A673 (cell line): ENCODE results near the gene CFL1. TPM values are rescaled to one million over a fixed set of nuclear protein-coding genes. Genes with fewer than 3 reads are reported as not detected.
A peak's percentile ranks its signal among the peaks of the same experiment; 100 is the strongest.

Experiments
- BruUV-seq: library from RNA; stranded (reverse); fragments of 400-500 nt; replicated peaks from 2 replicates; lab custom pipeline; 2021; lab: Mats Ljungman, UMichigan
- CTCF ChIA-PET: fragments of 300-600 bp; sonication (Branson Sonifier 250); formaldehyde crosslinking; loops from one replicate; lab custom pipeline; 2022; ENCODE audit warnings: antibody characterized with exemption; lab: Charles Lee
- POLR2A ChIA-PET: fragments of 300-600 bp; sonication (Branson Sonifier 250); formaldehyde crosslinking; loops from one replicate; lab custom pipeline; 2022; ENCODE audit warnings: antibody characterized with exemption; ENCODE audit not compliant: low non-redundant PET; lab: Charles Lee
- DNase-seq: peaks from one replicate; pipeline ENCODE4 v3.0.0-alpha.2; 2015; ENCODE audit warnings: low spot score
- H3K27ac ChIP-seq: fragments of 200-600 bp; sonication (generic); 2 replicates; pipeline ENCODE4 v1.5.1; 2016; ENCODE audit warnings: mixed run types, low read depth, mild to moderate bottlenecking, mixed read lengths, antibody characterized with exemption, low read length; ENCODE audit not compliant: poor library complexity, severe bottlenecking
- H3K27me3 ChIP-seq: fragments of 200-600 bp; sonication (generic); replicated peaks from 2 replicates; pipeline ENCODE4 v1.6.1; 2017; ENCODE audit warnings: mixed run types, low read depth, mild to moderate bottlenecking, mixed read lengths, antibody characterized with exemption, low read length; ENCODE audit not compliant: insufficient read depth, poor library complexity
- H3K36me3 ChIP-seq: fragments of 200-600 bp; sonication (generic); 2 replicates; pipeline ENCODE4 v1.6.1; 2016; ENCODE audit warnings: mixed run types, mild to moderate bottlenecking, mixed read lengths, antibody characterized with exemption, low read length; ENCODE audit not compliant: insufficient read depth, poor library complexity, severe bottlenecking
- H3K4me1 ChIP-seq: fragments of 200-600 bp; sonication (generic); 2 replicates; pipeline ENCODE4 v1.6.1; 2017; ENCODE audit warnings: mixed run types, mild to moderate bottlenecking, mixed read lengths, antibody characterized with exemption, low read length; ENCODE audit not compliant: insufficient read depth, poor library complexity, severe bottlenecking
- H3K4me3 ChIP-seq: fragments of 200-600 bp; sonication (generic); 2 replicates; pipeline ENCODE4 v1.5.1; 2016; ENCODE audit warnings: low read depth, mixed run types, mild to moderate bottlenecking, mixed read lengths, low read length; ENCODE audit not compliant: poor library complexity, severe bottlenecking
- H3K9me3 ChIP-seq: fragments of 200-600 bp; sonication (generic); 2 replicates; pipeline ENCODE4 v1.6.1; 2016; ENCODE audit warnings: mixed run types, low read depth, mild to moderate bottlenecking, mixed read lengths, antibody characterized with exemption, low read length; ENCODE audit not compliant: poor library complexity, severe bottlenecking
- CTCF ChIP-seq: fragments of 300-800, 200-600 bp; sonication (generic); conservative IDR thresholded peaks from 2 replicates; pipeline ENCODE4 v1.5.1; 2017; ENCODE audit warnings: low read depth, mild to moderate bottlenecking, antibody characterized with exemption, low read length, moderate library complexity, mixed read lengths
- EZH2 ChIP-seq: fragments of 200-600 bp; sonication (generic); IDR thresholded peaks from 2 replicates; pipeline ENCODE4 v1.6.1; 2017; ENCODE audit warnings: borderline replicate concordance, low read depth, mild to moderate bottlenecking, mixed read lengths, antibody characterized with exemption, low read length; ENCODE audit not compliant: poor library complexity, severe bottlenecking
- intact Hi-C: fragments of 100-400 bp; cut with micrococcal nuclease; formaldehyde crosslinking; loops from one replicate; pipeline ENCODE4 v1.10.0; 2022; ENCODE audit not compliant: unreplicated experiment
- total RNA-seq: library from RNA; stranded (reverse); gene quantifications from 2 replicates; pipeline ENCODE4 v1.2.3, GENCODE V29; 2021

CFL1 gene
- total RNA-seq, 1 experiment from 2014 or later, result 1,649 TPM

DNA sequence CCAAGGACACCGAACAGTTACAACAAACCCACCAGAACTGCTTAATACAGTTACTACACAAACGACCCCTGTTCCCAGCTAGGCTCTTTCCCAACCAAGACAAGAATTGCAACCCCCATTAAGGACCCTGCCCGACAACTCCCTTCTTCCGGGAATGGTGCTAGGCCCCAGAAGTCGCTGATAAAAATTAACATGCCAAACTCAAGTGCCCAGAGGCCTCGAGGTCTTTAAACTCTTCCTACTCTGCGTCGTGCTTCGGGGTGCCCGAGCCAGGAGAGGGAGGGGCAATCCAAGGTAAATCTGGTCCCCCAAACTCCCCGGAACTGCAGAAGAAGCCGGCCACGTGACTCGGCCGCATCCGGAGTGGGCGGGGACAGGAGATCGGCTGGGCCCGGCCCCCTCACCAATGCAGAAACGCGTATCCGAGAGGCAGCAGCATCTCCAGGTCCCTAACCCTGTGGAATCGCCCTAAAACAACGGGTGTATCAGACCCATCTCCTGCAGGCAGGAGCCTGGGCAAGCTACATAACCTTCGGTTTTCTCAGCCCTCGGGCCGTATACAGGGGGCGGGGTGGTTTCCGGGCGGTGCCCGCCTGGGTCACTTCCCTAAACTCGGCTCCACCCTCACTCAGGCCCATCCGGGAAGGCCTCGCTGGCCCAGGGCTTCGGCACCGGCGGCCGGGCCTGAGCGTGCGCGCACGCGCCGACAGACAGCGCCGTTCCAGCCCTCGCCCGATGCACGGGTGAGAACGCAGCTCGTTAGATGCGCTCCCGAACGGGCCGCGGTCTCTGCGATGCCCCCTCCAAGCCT lies 1.1 kb downstream of the CFL1 start:
- TF ChIP-seq EZH2, result no peak
- peak overlapping the region; percentile 99 for H3K27ac ChIP-seq
- DNase-seq, result peak; percentile 90
- no peaks in the 10 kb centered on the region for H3K9me3 ChIP-seq
- BruUV-seq, result no TSS peak
- CTCF ChIA-PET, result interaction anchor here (0.6 to 1.0 kb wide), 2 partner anchors 76 to 146 kb away, joined by 3 to 4 read pairs; partner anchors contain the start of gene AP5B1
- H3K27me3 ChIP-seq, result no peaks in the 10 kb centered on the region
- peak overlapping the region; percentile 95 for H3K4me3 ChIP-seq
- H3K4me1 ChIP-seq, result peaks cover 21% of the 10 kb centered on the region
- intact Hi-C loops, result loop anchor here (5.0 kb wide), 1 partner anchor 1080 kb away; the partner anchor contains the start of gene SF1
- POLR2A ChIA-PET, result no interaction called here
- peaks cover 49% of the 10 kb centered on the region for H3K36me3 ChIP-seq

- BruUV-seq, result no TSS peak
- Histone ChIP-seq H3K27ac (no peak overlapping the region), H3K27me3 (no peaks in the 10 kb centered on the region), H3K4me3 (peak overlapping the region; percentile 95), H3K4me1 (peaks cover 13% of the 10 kb centered on the region), H3K36me3 (peaks cover 57% of the 10 kb centered on the region), H3K9me3 (no peaks in the 10 kb centered on the region)
- ChIA-PET CTCF (no interaction called here), POLR2A (no interaction called here)
- intact Hi-C loops, result loop anchor here (5.0 kb wide), 1 partner anchor 1079 kb away; the partner anchor contains the start of gene SF1
- TF ChIP-seq CTCF, result no peak
- DNase-seq, result peak; percentile 4
These were observed 2.0 kb downstream of the CFL1 start for GRCh38 chr11:65855927-65856363.

DNA sequence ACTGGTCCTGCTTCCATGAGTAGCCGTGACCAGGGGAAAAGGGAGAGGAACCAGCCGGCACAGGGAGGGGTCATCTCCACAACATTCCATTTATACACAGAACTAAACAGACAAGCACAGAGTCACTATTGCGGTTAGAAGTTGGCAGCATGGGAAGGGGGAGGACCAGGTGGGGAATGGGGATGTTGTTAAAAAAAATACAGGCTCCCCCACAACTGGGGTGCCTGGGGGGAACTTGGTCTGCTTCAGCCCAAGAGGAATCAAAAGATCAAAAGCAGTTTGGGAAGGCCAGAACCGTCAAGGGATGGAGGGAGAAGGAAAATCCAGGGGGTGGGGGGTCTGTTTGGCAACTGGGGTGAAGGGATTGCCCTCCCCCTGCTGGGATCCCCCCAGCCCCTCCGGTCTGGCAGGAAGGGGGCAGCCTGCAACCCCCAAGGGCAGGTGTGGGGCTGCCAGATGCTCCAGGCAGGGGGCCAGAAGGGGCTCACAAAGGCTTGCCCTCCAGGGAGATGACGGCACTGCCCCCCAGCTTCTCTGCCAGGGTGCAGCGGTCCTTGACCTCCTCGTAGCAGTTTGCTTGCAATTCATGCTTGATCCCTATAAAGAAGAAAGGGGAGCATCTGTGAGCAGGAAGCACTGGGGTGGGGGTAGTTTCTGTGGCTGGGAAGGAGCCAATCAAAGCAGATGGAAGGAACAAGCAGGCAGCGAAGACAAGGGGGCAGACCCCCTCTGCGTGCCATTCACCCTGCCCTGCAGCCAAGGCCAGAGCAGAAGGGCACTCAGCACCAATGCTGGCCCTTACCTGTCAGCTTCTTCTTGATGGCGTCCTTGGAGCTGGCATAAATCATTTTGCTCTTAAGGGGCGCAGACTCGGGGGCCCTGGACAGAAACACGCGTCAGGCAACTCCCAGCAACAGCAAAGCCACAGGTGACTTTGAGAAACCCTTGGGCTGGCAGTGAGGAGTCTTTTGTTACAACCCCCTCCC lies 2.8 kb downstream of the CFL1 start:
- intact Hi-C loops, result loop anchor here (5.0 kb wide), 1 partner anchor 1078 kb away; the partner anchor contains the start of gene SF1
- Histone ChIP-seq H3K27me3 (no peaks in the 10 kb centered on the region), H3K4me3 (no peak overlapping the region), H3K4me1 (peaks cover 13% of the 10 kb centered on the region), H3K36me3 (peaks cover 57% of the 10 kb centered on the region), H3K9me3 (no peaks in the 10 kb centered on the region), H3K27ac (no peak overlapping the region)
- DNase-seq, result peak; percentile 4
- BruUV-seq, result TSS peak; percentile 70
- TF ChIP-seq CTCF (no peak), EZH2 (no peak)
- ChIA-PET CTCF (no interaction called here), POLR2A (no interaction called here)
